Mesothelial cell of epicardium (in vitro differentiated cells): ENCODE measurements around the gene DDX20. TPM values are rescaled to one million over a fixed set of nuclear protein-coding genes. Genes with fewer than 3 reads are reported as not detected.

Experiments
- DNase-seq, 2 experiments: peaks; one replicate each; pipeline ENCODE4 v3.0.0; 2021; ENCODE audit warnings: low spot score in 2 of 2; ENCODE audit not compliant: unreplicated experiment in 2 of 2
- H3K27ac Mint-ChIP-seq: 2 replicates; pipeline ENCODE4 v1.8.0; 2021; ENCODE audit warnings: mixed read lengths
- H3K27me3 Mint-ChIP-seq: 2 replicates; pipeline ENCODE4 v1.8.0; 2021; ENCODE audit warnings: low read depth, mixed read lengths
- H3K36me3 Mint-ChIP-seq: 2 replicates; pipeline ENCODE4 v1.8.0; 2021; ENCODE audit warnings: mixed read lengths
- H3K4me1 Mint-ChIP-seq: 2 replicates; pipeline ENCODE4 v1.8.0; 2021; ENCODE audit warnings: mixed read lengths
- H3K4me3 Mint-ChIP-seq: 2 replicates; pipeline ENCODE4 v1.8.0; 2021; ENCODE audit warnings: mild to moderate bottlenecking, moderate library complexity, mixed read lengths
- H3K9me3 Mint-ChIP-seq: 2 replicates; pipeline ENCODE4 v1.8.0; 2021; ENCODE audit warnings: mixed read lengths
- CTCF ChIP-seq: fragments of 200-600 bp; sonication (generic); IDR thresholded peaks from one replicate; pipeline ENCODE4 v1.5.0; 2021; ENCODE audit warnings: antibody characterized with exemption; ENCODE audit not compliant: unreplicated experiment
- total RNA-seq: library from RNA; stranded (reverse); gene quantifications from 3 replicates; pipeline ENCODE4 v1.2.1, GENCODE V29; 2021

Gene DDX20
- total RNA-seq, 1 donor from 2014 or later, result 16.5 TPM

- Mint-ChIP-seq H3K4me1 (no peaks in the 10 kb centered on the region), H3K4me3 (no peak overlapping the region), H3K36me3 (no peaks in the 10 kb centered on the region), H3K27ac (no peak overlapping the region), H3K9me3 (no peaks in the 10 kb centered on the region), H3K27me3 (peaks cover 6% of the 10 kb centered on the region)
- TF ChIP-seq CTCF, result no peak
- no peak for DNase-seq
These were observed 56.6 kb downstream of the DDX20 start for GRCh38 chr1:111812306-111812705.

- H3K9me3 Mint-ChIP-seq, result no peaks in the 10 kb centered on the region
- peaks cover 6% of the 10 kb centered on the region for H3K27me3 Mint-ChIP-seq
- DNase-seq, result no peak
These were observed 58.0 kb downstream of the DDX20 start for GRCh38 chr1:111813440-111814304.

GRCh38 chr1:111814305-111814628, 58.6 kb downstream of the DDX20 start:
- no peak for DNase-seq
- no peak for TF ChIP-seq CTCF
- no peak overlapping the region for H3K4me3 Mint-ChIP-seq
- H3K27me3 Mint-ChIP-seq, result peaks cover 9% of the 10 kb centered on the region
- no peaks in the 10 kb centered on the region for H3K36me3 Mint-ChIP-seq
- no peak overlapping the region for H3K27ac Mint-ChIP-seq
- H3K9me3 Mint-ChIP-seq, result no peaks in the 10 kb centered on the region
- no peaks in the 10 kb centered on the region for H3K4me1 Mint-ChIP-seq

More at GRCh38 chr1:111813440-111814304, 58.0 kb downstream of the DDX20 start:
- Mint-ChIP-seq H3K4me1 (no peaks in the 10 kb centered on the region), H3K36me3 (no peaks in the 10 kb centered on the region), H3K4me3 (no peak overlapping the region), H3K27ac (no peak overlapping the region)
- no peak for TF ChIP-seq CTCF

GRCh38 chr1:111814642-111815041, 58.9 kb downstream of the DDX20 start:
- H3K36me3 Mint-ChIP-seq, result no peaks in the 10 kb centered on the region
- no peak overlapping the region for H3K27ac Mint-ChIP-seq
- DNase-seq, result no peak
- no peaks in the 10 kb centered on the region for H3K9me3 Mint-ChIP-seq
- peaks cover 9% of the 10 kb centered on the region for H3K27me3 Mint-ChIP-seq
- no peaks in the 10 kb centered on the region for H3K4me1 Mint-ChIP-seq
- no peak for TF ChIP-seq CTCF
- no peak overlapping the region for H3K4me3 Mint-ChIP-seq

Other genes with a start within 250 kb of the DDX20 start
- gene RAP1A, start 136.1 kb upstream of the DDX20 start, total RNA-seq, result 28.3 to 29.2 TPM (median 28.5 TPM) in 3 replicates
- 0.89 to 1.4 TPM (median 1.4 TPM) in 3 replicates for gene INKA2, start 16.5 kb upstream of the DDX20 start, total RNA-seq
- gene KCND3, start 233.8 kb downstream of the DDX20 start, total RNA-seq, result 0.31 to 0.47 TPM (median 0.42 TPM) in 3 replicates